CD4-positive, alpha-beta memory T cell (primary cell): ENCODE measurements around the gene SDE2. TPM values are rescaled to one million over a fixed set of nuclear protein-coding genes. Genes with fewer than 3 reads are reported as not detected.

Experiments used
- CTCF ChIA-PET: fragments of 350-600 bp; sonication (Branson Sonifier 250); formaldehyde crosslinking; loops from one replicate; lab custom pipeline; 2021; ENCODE audit warnings: inconsistent platforms; ENCODE audit not compliant: partially characterized antibody; lab: Charles Lee
- POLR2A ChIA-PET: fragments of 350-600 bp; sonication (Branson Sonifier 250); formaldehyde crosslinking; loops from one replicate; lab custom pipeline; 2021; ENCODE audit not compliant: partially characterized antibody; lab: Charles Lee
- DNase-seq, 5 donors: peaks; one replicate each; pipeline versions ENCODE4 v3.0.0 to v3.0.0-alpha.2; 2020 to 2022; ENCODE audit warnings: mixed read lengths in 1 of 5
- H3K27ac ChIP-seq: one replicate; pipeline ENCODE4 v1.7.0; 2013; ENCODE audit warnings: low read depth, low read length
- H3K27me3 ChIP-seq: 2 replicates; pipeline ENCODE4 v1.7.0; 2013; ENCODE audit warnings: mild to moderate bottlenecking, low read length, moderate library complexity; ENCODE audit not compliant: insufficient read depth
- H3K36me3 ChIP-seq: 2 replicates; pipeline ENCODE4 v1.7.0; 2013; ENCODE audit warnings: mild to moderate bottlenecking, low read length, moderate library complexity; ENCODE audit not compliant: insufficient read depth
- H3K4me1 ChIP-seq: 2 replicates; pipeline ENCODE4 v1.7.0; 2013; ENCODE audit warnings: mild to moderate bottlenecking, low read length, moderate library complexity; ENCODE audit not compliant: insufficient read depth
- H3K4me3 ChIP-seq, 2 donors: one replicate each; pipeline ENCODE4 v1.7.0; 2013; ENCODE audit warnings: low read length in 2 of 2, mild to moderate bottlenecking in 1 of 2
- H3K9me3 ChIP-seq, 2 donors: one replicate each; pipeline ENCODE4 v1.7.0; 2013; ENCODE audit warnings: low read length in 2 of 2, control low read depth in 1 of 2; ENCODE audit not compliant: control insufficient read depth in 1 of 2
- H3K27ac Mint-ChIP-seq, 7 donors: one replicate each; pipeline ENCODE4 v1.8.0; 2020 to 2021; ENCODE audit warnings: mixed read lengths in 7 of 7, mild to moderate bottlenecking in 6 of 7, inconsistent platforms in 3 of 7, moderate library complexity in 3 of 7
- H3K27me3 Mint-ChIP-seq, 2 donors: one replicate each; pipeline ENCODE4 v1.8.0; 2020 to 2021; ENCODE audit warnings: mixed read lengths in 2 of 2
- H3K36me3 Mint-ChIP-seq, 2 donors: one replicate each; pipeline ENCODE4 v1.8.0; 2020 to 2021; ENCODE audit warnings: mixed read lengths in 2 of 2, inconsistent platforms in 1 of 2, mild to moderate bottlenecking in 1 of 2
- H3K4me1 Mint-ChIP-seq, 4 donors: one replicate each; pipeline ENCODE4 v1.8.0; 2020 to 2021; ENCODE audit warnings: mixed read lengths in 4 of 4, mild to moderate bottlenecking in 1 of 4
- H3K4me3 Mint-ChIP-seq, 8 donors: one replicate each; pipeline ENCODE4 v1.8.0; 2020 to 2021; ENCODE audit warnings: mixed read lengths in 8 of 8, mild to moderate bottlenecking in 7 of 8, moderate library complexity in 6 of 8, inconsistent platforms in 3 of 8
- H3K9me3 Mint-ChIP-seq, 8 donors: one replicate each; pipeline ENCODE4 v1.8.0; 2020 to 2021; ENCODE audit warnings: mixed read lengths in 8 of 8, mild to moderate bottlenecking in 5 of 8, inconsistent platforms in 3 of 8, moderate library complexity in 1 of 8
- intact Hi-C: fragments of 100-400 bp; cut with micrococcal nuclease; formaldehyde crosslinking; loops from one replicate; pipeline ENCODE4 v1.15.1; 2023
- polyA plus RNA-seq, 2 donors: library from polyadenylated mRNA; unstranded; fragments of 300-500 nt; fragmentation: Illumina TruSeq; gene quantifications; one replicate each; pipeline ENCODE4 v1.2.3, GENCODE V29; 2021
- total RNA-seq, 2 experiments: library from RNA; stranded (reverse); gene quantifications; one replicate each; pipeline ENCODE4 v1.2.3, GENCODE V29; 2021

The SDE2 gene
- total and polyA plus RNA-seq, 4 experiments from 2014 or later, result 10.0 to 21.2 (median 20.0) TPM

DNA sequence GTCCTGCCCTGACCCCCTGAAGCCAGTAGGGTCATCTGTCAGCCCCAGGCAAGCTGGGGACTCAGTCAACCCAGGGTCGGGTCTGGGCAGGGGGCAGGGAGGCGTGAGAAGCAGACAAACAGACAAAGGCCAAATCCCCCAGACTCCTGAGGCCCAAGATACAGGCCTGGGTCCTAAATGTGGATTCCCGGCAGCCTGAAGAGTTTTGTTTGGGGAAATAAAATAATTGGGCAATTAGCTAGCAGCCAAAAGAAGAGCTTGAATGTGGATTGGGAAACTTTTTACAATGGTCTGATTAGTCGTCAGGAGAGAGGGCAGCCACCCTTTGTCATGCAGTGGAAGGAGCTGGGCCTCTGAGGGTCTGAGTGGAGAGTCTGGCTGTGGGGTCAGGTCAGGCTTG lies 53.6 kb downstream of the SDE2 start:
- POLR2A ChIA-PET, result interaction anchor here (0.9 to 1.2 kb wide), 3 partner anchors 21 to 54 kb away, joined by 3 to 6 read pairs (median 3); partner anchors contain the start of genes PYCR2 and SDE2
- no peak overlapping the region for H3K27ac Mint-ChIP-seq
- H3K4me3 Mint-ChIP-seq, result peak overlapping the region in 1 of 8 donors; percentile 26

GRCh38 chr1:225944951-225945350 lies 54.2 kb downstream of the SDE2 start:
- ChIA-PET CTCF (interaction anchor here (0.6 to 1.3 kb wide), 4 partner anchors 40 to 462 kb away, joined by 3 to 4 read pairs (median 3); no protein-coding TSS in a partner anchor), POLR2A (interaction anchor here (0.9 to 1.7 kb wide), 4 partner anchors 21 to 63 kb away, joined by 3 to 6 read pairs (median 4); partner anchors contain the start of genes PYCR2, SDE2 and TMEM63A)
- intact Hi-C loops, result no loop called here
- Mint-ChIP-seq H3K27ac (peak overlapping the region in 5 of 7 donors; percentile 11 to 73 (median 59)), H3K9me3 (no peaks in the 10 kb centered on the region), H3K4me3 (peak overlapping the region in 5 of 8 donors; percentile 23 to 76 (median 71)), H3K4me1 (peaks cover 6 to 16% (median 9%) of the 10 kb centered on the region in 4 donors), H3K27me3 (peaks cover 2 to 12% of the 10 kb centered on the region in 2 donors), H3K36me3 (no peaks in the 10 kb centered on the region)
- DNase-seq, result no peak
- Histone ChIP-seq H3K9me3 (no peaks in the 10 kb centered on the region), H3K4me1 (peaks cover 10% of the 10 kb centered on the region), H3K36me3 (no peaks in the 10 kb centered on the region), H3K27me3 (no peaks in the 10 kb centered on the region), H3K27ac (no peak overlapping the region), H3K4me3 (no peak overlapping the region)

More for the DNA sequence above, 53.6 kb downstream of the SDE2 start:
- Mint-ChIP-seq H3K4me1 (peaks cover 6 to 16% (median 9%) of the 10 kb centered on the region in 4 donors), H3K27me3 (peaks cover 2 to 9% of the 10 kb centered on the region in 2 donors), H3K36me3 (no peaks in the 10 kb centered on the region), H3K9me3 (no peaks in the 10 kb centered on the region)
- Histone ChIP-seq H3K4me3 (no peak overlapping the region), H3K27ac (no peak overlapping the region), H3K36me3 (no peaks in the 10 kb centered on the region), H3K27me3 (peaks cover 1% of the 10 kb centered on the region), H3K9me3 (no peaks in the 10 kb centered on the region), H3K4me1 (peaks cover 10% of the 10 kb centered on the region)
- CTCF ChIA-PET, result interaction anchor here (0.6 to 1.3 kb wide), 2 partner anchors 42 to 208 kb away, joined by 3 to 4 read pairs; no protein-coding TSS in a partner anchor
- intact Hi-C loops, result no loop called here
- DNase-seq, result no peak

GRCh38 chr1:225944387-225944786 lies 54.8 kb downstream of the SDE2 start:
- Histone ChIP-seq H3K27me3 (no peaks in the 10 kb centered on the region), H3K4me1 (peaks cover 10% of the 10 kb centered on the region), H3K36me3 (no peaks in the 10 kb centered on the region), H3K9me3 (no peaks in the 10 kb centered on the region), H3K4me3 (no peak overlapping the region), H3K27ac (no peak overlapping the region)
- Mint-ChIP-seq H3K27ac (peak overlapping the region in 1 of 7 donors; percentile 73), H3K4me1 (peaks cover 6 to 16% (median 9%) of the 10 kb centered on the region in 4 donors), H3K27me3 (peaks cover 2 to 12% of the 10 kb centered on the region in 2 donors), H3K9me3 (no peaks in the 10 kb centered on the region), H3K36me3 (no peaks in the 10 kb centered on the region), H3K4me3 (peak overlapping the region in 1 of 8 donors; percentile 75)
- DNase-seq, result no peak
- ChIA-PET POLR2A (interaction anchor here (0.9 to 1.7 kb wide), 3 partner anchors 47 to 63 kb away, joined by 3 to 6 read pairs (median 5); partner anchors contain the start of genes SDE2 and TMEM63A), CTCF (interaction anchor here (0.8 to 1.1 kb wide), 2 partner anchors 41 to 462 kb away, joined by 3 read pairs; no protein-coding TSS in a partner anchor)
- intact Hi-C loops, result no loop called here

DNA sequence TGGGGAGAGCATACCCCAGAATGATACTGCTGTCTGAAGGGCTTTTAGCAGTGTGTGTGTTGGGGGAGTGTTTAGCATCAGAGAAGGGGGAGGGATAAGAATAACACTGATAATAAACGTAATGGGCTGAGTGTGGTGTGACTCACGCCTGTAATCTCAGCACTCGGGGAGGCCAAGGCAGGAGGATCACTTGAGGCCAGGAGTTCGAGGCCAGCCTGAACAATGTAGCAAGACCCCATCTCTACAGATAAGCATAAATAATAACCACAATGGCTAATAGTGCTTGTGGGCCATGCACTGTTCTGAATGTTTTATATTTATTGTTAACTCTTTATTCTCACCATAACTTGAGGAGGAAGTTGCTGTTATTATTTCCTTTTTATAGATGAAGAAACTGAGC lies 55.6 kb downstream of the SDE2 start:
- ChIA-PET POLR2A (interaction anchor here (1.7 kb wide), 1 partner anchor 62 kb away, joined by 5 read pairs; the partner anchor contains the start of gene TMEM63A), CTCF (no interaction called here)
- Histone ChIP-seq H3K27me3 (no peaks in the 10 kb centered on the region), H3K4me1 (peaks cover 10% of the 10 kb centered on the region), H3K4me3 (no peak overlapping the region), H3K27ac (no peak overlapping the region), H3K9me3 (no peaks in the 10 kb centered on the region), H3K36me3 (no peaks in the 10 kb centered on the region)
- DNase-seq, result no peak
- no peak overlapping the region for H3K4me3 Mint-ChIP-seq
- intact Hi-C loops, result no loop called here
- no peaks in the 10 kb centered on the region for H3K9me3 Mint-ChIP-seq
- H3K4me1 Mint-ChIP-seq, result peaks cover 6 to 16% (median 9%) of the 10 kb centered on the region in 4 donors
- H3K27me3 Mint-ChIP-seq, result peaks cover 0 to 4% of the 10 kb centered on the region in 2 donors
- H3K36me3 Mint-ChIP-seq, result no peaks in the 10 kb centered on the region
- no peak overlapping the region for H3K27ac Mint-ChIP-seq

- H3K4me3 ChIP-seq, result no peak overlapping the region
- intact Hi-C loops, result no loop called here
- no peaks in the 10 kb centered on the region for H3K36me3 Mint-ChIP-seq
- H3K27me3 ChIP-seq, result no peaks in the 10 kb centered on the region
- H3K9me3 Mint-ChIP-seq, result no peaks in the 10 kb centered on the region
- peaks cover 5 to 16% (median 10%) of the 10 kb centered on the region in 4 donors for H3K4me1 Mint-ChIP-seq
- no peak overlapping the region for H3K4me3 Mint-ChIP-seq
- ChIA-PET CTCF (interaction anchor here (0.9 kb wide), 1 partner anchor 21 kb away, joined by 3 read pairs; no protein-coding TSS in a partner anchor), POLR2A (no interaction called here)
- no peaks in the 10 kb centered on the region for H3K9me3 ChIP-seq
- H3K27ac ChIP-seq, result no peak overlapping the region
- DNase-seq, result no peak
- H3K4me1 ChIP-seq, result peaks cover 10% of the 10 kb centered on the region
- H3K36me3 ChIP-seq, result no peaks in the 10 kb centered on the region
- H3K27ac Mint-ChIP-seq, result no peak overlapping the region
- H3K27me3 Mint-ChIP-seq, result peaks cover 0 to 3% of the 10 kb centered on the region in 2 donors
These were observed 56.6 kb downstream of the SDE2 start for GRCh38 chr1:225942574-225942973.

GRCh38 chr1:225941942-225942222 lies 57.3 kb downstream of the SDE2 start:
- intact Hi-C loops, result no loop called here
- Histone ChIP-seq H3K36me3 (no peaks in the 10 kb centered on the region), H3K27me3 (no peaks in the 10 kb centered on the region), H3K4me1 (peaks cover 10% of the 10 kb centered on the region), H3K4me3 (no peak overlapping the region), H3K9me3 (no peaks in the 10 kb centered on the region), H3K27ac (no peak overlapping the region)
- no peak overlapping the region for H3K27ac Mint-ChIP-seq
- no peak for DNase-seq
- H3K27me3 Mint-ChIP-seq, result peaks cover 0 to 3% of the 10 kb centered on the region in 2 donors
- ChIA-PET POLR2A (no interaction called here), CTCF (interaction anchor here (0.9 kb wide), 1 partner anchor 21 kb away, joined by 3 read pairs; no protein-coding TSS in a partner anchor)
- H3K9me3 Mint-ChIP-seq, result no peaks in the 10 kb centered on the region
- H3K36me3 Mint-ChIP-seq, result no peaks in the 10 kb centered on the region
- no peak overlapping the region for H3K4me3 Mint-ChIP-seq
- H3K4me1 Mint-ChIP-seq, result peaks cover 4 to 16% (median 10%) of the 10 kb centered on the region in 4 donors

GRCh38 chr1:225941187-225941941 lies 57.8 kb downstream of the SDE2 start, which contains the start of gene LEFTY2:
LEFTY2 (minus strand) TSS chr1:225941220; CDS start chr1:225941140, 80 bp downstream.
- peaks cover 4 to 16% (median 10%) of the 10 kb centered on the region in 4 donors for H3K4me1 Mint-ChIP-seq
- Histone ChIP-seq H3K4me3 (no peak within 1 kb of the TSS), H3K27me3 (no peaks in the 10 kb centered on the region), H3K9me3 (no peaks in the 10 kb centered on the region), H3K36me3 (no peaks in the 10 kb centered on the region), H3K4me1 (peaks cover 10% of the 10 kb centered on the region), H3K27ac (no peak within 1 kb of the TSS)
- intact Hi-C loops, result no loop called here
- no peaks in the 10 kb centered on the region for H3K9me3 Mint-ChIP-seq
- no peak within 1 kb of the TSS for H3K27ac Mint-ChIP-seq
- ChIA-PET CTCF (no interaction called here), POLR2A (no interaction called here)
- H3K36me3 Mint-ChIP-seq, result no peaks in the 10 kb centered on the region
- H3K27me3 Mint-ChIP-seq, result peaks cover 0 to 3% of the 10 kb centered on the region in 2 donors
- no peak within 1 kb of the TSS for H3K4me3 Mint-ChIP-seq
- no peak for DNase-seq
